PC-3 (cell line): ENCODE results near the gene KDM3B.

Experiments used
- EZH2 ChIP-seq: fragments of 300-600 bp; sonication (generic); IDR thresholded peaks from one replicate; pipeline ENCODE4 v1.6.1; 2017; ENCODE audit warnings: antibody characterized with exemption, mild to moderate bottlenecking, low read length; ENCODE audit not compliant: unreplicated experiment
- TF ChIP-seq, protein P1 (sequence below): fragments of 300-600 bp; sonication (generic); conservative IDR thresholded peaks from 2 replicates; pipeline ENCODE4 v1.5.1; 2017; ENCODE audit warnings: antibody characterized with exemption, low read depth, mild to moderate bottlenecking, low read length

DNA sequence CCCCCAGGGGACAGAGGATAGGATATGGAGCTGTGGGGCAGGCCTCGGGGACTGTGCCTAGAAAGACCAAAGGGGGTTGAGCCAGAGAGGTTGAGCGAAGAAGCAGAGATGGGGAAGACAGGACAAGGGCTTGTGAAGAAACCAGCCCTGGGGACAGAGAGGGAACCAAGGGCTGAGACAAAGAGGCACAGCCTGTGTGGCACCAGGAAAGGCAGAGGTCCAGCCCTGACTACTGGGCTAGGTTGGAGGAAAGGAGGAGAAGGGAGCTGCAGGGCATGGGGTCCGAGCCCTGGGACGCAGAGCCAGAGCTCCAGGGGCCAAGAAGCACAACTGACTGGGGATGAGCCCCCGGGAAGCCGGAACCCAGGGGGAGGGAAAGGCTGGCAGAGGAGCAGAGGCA lies 95.6 kb downstream of the KDM3B start:
- TF ChIP-seq, protein P1, sequence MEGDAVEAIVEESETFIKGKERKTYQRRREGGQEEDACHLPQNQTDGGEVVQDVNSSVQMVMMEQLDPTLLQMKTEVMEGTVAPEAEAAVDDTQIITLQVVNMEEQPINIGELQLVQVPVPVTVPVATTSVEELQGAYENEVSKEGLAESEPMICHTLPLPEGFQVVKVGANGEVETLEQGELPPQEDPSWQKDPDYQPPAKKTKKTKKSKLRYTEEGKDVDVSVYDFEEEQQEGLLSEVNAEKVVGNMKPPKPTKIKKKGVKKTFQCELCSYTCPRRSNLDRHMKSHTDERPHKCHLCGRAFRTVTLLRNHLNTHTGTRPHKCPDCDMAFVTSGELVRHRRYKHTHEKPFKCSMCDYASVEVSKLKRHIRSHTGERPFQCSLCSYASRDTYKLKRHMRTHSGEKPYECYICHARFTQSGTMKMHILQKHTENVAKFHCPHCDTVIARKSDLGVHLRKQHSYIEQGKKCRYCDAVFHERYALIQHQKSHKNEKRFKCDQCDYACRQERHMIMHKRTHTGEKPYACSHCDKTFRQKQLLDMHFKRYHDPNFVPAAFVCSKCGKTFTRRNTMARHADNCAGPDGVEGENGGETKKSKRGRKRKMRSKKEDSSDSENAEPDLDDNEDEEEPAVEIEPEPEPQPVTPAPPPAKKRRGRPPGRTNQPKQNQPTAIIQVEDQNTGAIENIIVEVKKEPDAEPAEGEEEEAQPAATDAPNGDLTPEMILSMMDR = no peak
- no peak for TF ChIP-seq EZH2
